ENCODE results near the gene RSAD1. TPM values are rescaled to one million over a fixed set of nuclear protein-coding genes. Genes with fewer than 3 reads are reported as not detected.

Gene RSAD1
- polyA plus RNA-seq, 1 donor from 2014 or later = 54.4 TPM

- Mint-ChIP-seq H3K4me1 (no peaks in the 10 kb centered on the region), H3K27me3 (no peaks in the 10 kb centered on the region), H3K27ac (no peak overlapping the region), H3K36me3 (no peaks in the 10 kb centered on the region), H3K9me3 (no peaks in the 10 kb centered on the region), H3K4me3 (peak overlapping the region in 1 of 4 donors; percentile 17)
These were observed 44.1 kb downstream of the RSAD1 start for GRCh38 chr17:50522766-50523165.

- Mint-ChIP-seq H3K36me3 (no peaks in the 10 kb centered on the region), H3K4me3 (peak overlapping the region in 1 of 4 donors; percentile 17), H3K27me3 (no peaks in the 10 kb centered on the region), H3K27ac (no peak overlapping the region), H3K9me3 (no peaks in the 10 kb centered on the region), H3K4me1 (no peaks in the 10 kb centered on the region)
These were observed 44.5 kb downstream of the RSAD1 start for GRCh38 chr17:50523208-50523607.

- no peaks in the 10 kb centered on the region for H3K36me3 Mint-ChIP-seq
- no peaks in the 10 kb centered on the region for H3K9me3 Mint-ChIP-seq
- peaks cover 6% of the 10 kb centered on the region for H3K27me3 Mint-ChIP-seq
- H3K27ac Mint-ChIP-seq = peak overlapping the region in 1 of 3 donors; percentile 16
- no peaks in the 10 kb centered on the region for H3K4me1 Mint-ChIP-seq
- no peak overlapping the region for H3K4me3 Mint-ChIP-seq
These were observed 46.2 kb downstream of the RSAD1 start for GRCh38 chr17:50524838-50525237.

GRCh38 chr17:50527155-50527762 lies 48.6 kb downstream of the RSAD1 start:
- H3K9me3 Mint-ChIP-seq = no peaks in the 10 kb centered on the region

GRCh38 chr17:50527949-50528474 lies 49.4 kb downstream of the RSAD1 start:
- peak overlapping the region in 1 of 3 donors; percentile 46 for H3K27ac Mint-ChIP-seq
- no peaks in the 10 kb centered on the region for H3K36me3 Mint-ChIP-seq

More at GRCh38 chr17:50527155-50527762, 48.6 kb downstream of the RSAD1 start:
- no peak overlapping the region for H3K4me3 Mint-ChIP-seq
- H3K4me1 Mint-ChIP-seq = no peaks in the 10 kb centered on the region
- H3K36me3 Mint-ChIP-seq = no peaks in the 10 kb centered on the region
- H3K27ac Mint-ChIP-seq = no peak overlapping the region
- H3K27me3 Mint-ChIP-seq = peaks cover 28% of the 10 kb centered on the region

GRCh38 chr17:50529849-50530248 lies 51.2 kb downstream of the RSAD1 start:
- H3K27me3 Mint-ChIP-seq = peaks cover 52% of the 10 kb centered on the region
- H3K36me3 Mint-ChIP-seq = no peaks in the 10 kb centered on the region
- no peak overlapping the region for H3K4me3 Mint-ChIP-seq
- H3K9me3 Mint-ChIP-seq = no peaks in the 10 kb centered on the region
- peaks cover 0 to 4% (median 3%) of the 10 kb centered on the region in 3 donors for H3K4me1 Mint-ChIP-seq
- no peak overlapping the region for H3K27ac Mint-ChIP-seq

More at GRCh38 chr17:50527949-50528474, 49.4 kb downstream of the RSAD1 start:
- Mint-ChIP-seq H3K9me3 (no peaks in the 10 kb centered on the region), H3K4me3 (no peak overlapping the region), H3K4me1 (no peaks in the 10 kb centered on the region), H3K27me3 (peaks cover 35% of the 10 kb centered on the region)

GRCh38 chr17:50531428-50532025 lies 52.9 kb downstream of the RSAD1 start:
- no peak overlapping the region for H3K4me3 Mint-ChIP-seq
- H3K9me3 Mint-ChIP-seq = no peaks in the 10 kb centered on the region
- H3K36me3 Mint-ChIP-seq = no peaks in the 10 kb centered on the region
- H3K27me3 Mint-ChIP-seq = peaks cover 64% of the 10 kb centered on the region
- H3K27ac Mint-ChIP-seq = no peak overlapping the region
- H3K4me1 Mint-ChIP-seq = peaks cover 0 to 4% (median 3%) of the 10 kb centered on the region in 3 donors

- peaks cover 67% of the 10 kb centered on the region for H3K27me3 Mint-ChIP-seq
- H3K36me3 Mint-ChIP-seq = no peaks in the 10 kb centered on the region
- H3K9me3 Mint-ChIP-seq = no peaks in the 10 kb centered on the region
- peaks cover 0 to 4% (median 3%) of the 10 kb centered on the region in 3 donors for H3K4me1 Mint-ChIP-seq
- H3K27ac Mint-ChIP-seq = no peak within 1 kb of the TSS
- no peak within 1 kb of the TSS for H3K4me3 Mint-ChIP-seq
These were observed 53.9 kb downstream of the RSAD1 start, which contains the start of gene EPN3 for GRCh38 chr17:50532452-50533024. TSS of gene EPN3 (plus strand) at chr17:50532735. CDS start at chr17:50536557, 3,822 bp downstream.

GRCh38 chr17:50533185-50533584 lies 54.5 kb downstream of the RSAD1 start:
- H3K27ac Mint-ChIP-seq = no peak overlapping the region
- peaks cover 0 to 4% (median 3%) of the 10 kb centered on the region in 3 donors for H3K4me1 Mint-ChIP-seq
- H3K36me3 Mint-ChIP-seq = no peaks in the 10 kb centered on the region
- no peaks in the 10 kb centered on the region for H3K9me3 Mint-ChIP-seq
- peaks cover 67% of the 10 kb centered on the region for H3K27me3 Mint-ChIP-seq
- no peak overlapping the region for H3K4me3 Mint-ChIP-seq

- H3K36me3 Mint-ChIP-seq = no peaks in the 10 kb centered on the region
- H3K9me3 Mint-ChIP-seq = no peaks in the 10 kb centered on the region
- H3K4me3 Mint-ChIP-seq = peak overlapping the region in 1 of 4 donors; percentile 28
- H3K27ac Mint-ChIP-seq = no peak overlapping the region
- H3K27me3 Mint-ChIP-seq = peaks cover 67% of the 10 kb centered on the region
- H3K4me1 Mint-ChIP-seq = peaks cover 0 to 4% (median 3%) of the 10 kb centered on the region in 3 donors
These were observed 55.1 kb downstream of the RSAD1 start for GRCh38 chr17:50533720-50534148.

- Mint-ChIP-seq H3K27me3 (peaks cover 65% of the 10 kb centered on the region), H3K27ac (peak overlapping the region in 1 of 3 donors; percentile 43), H3K36me3 (no peaks in the 10 kb centered on the region), H3K4me3 (peak overlapping the region in 1 of 4 donors; percentile 52), H3K4me1 (peaks cover 0 to 4% (median 3%) of the 10 kb centered on the region in 3 donors), H3K9me3 (no peaks in the 10 kb centered on the region)
These were observed 55.7 kb downstream of the RSAD1 start for GRCh38 chr17:50534222-50534978.

GRCh38 chr17:50534979-50535326 lies 56.3 kb downstream of the RSAD1 start:
- H3K27ac Mint-ChIP-seq = peak overlapping the region in 1 of 3 donors; percentile 43
- no peaks in the 10 kb centered on the region for H3K36me3 Mint-ChIP-seq
- H3K27me3 Mint-ChIP-seq = peaks cover 59% of the 10 kb centered on the region
- H3K9me3 Mint-ChIP-seq = no peaks in the 10 kb centered on the region
- H3K4me3 Mint-ChIP-seq = peak overlapping the region in 1 of 4 donors; percentile 52
- H3K4me1 Mint-ChIP-seq = peaks cover 0 to 4% (median 3%) of the 10 kb centered on the region in 3 donors

- no peaks in the 10 kb centered on the region for H3K36me3 Mint-ChIP-seq
- H3K27ac Mint-ChIP-seq = no peak overlapping the region
- no peaks in the 10 kb centered on the region for H3K9me3 Mint-ChIP-seq
- peaks cover 57% of the 10 kb centered on the region for H3K27me3 Mint-ChIP-seq
- H3K4me1 Mint-ChIP-seq = peaks cover 0 to 4% (median 3%) of the 10 kb centered on the region in 3 donors
- H3K4me3 Mint-ChIP-seq = no peak overlapping the region
These were observed 56.7 kb downstream of the RSAD1 start for GRCh38 chr17:50535407-50535806.
